NCI-H2081 (cell line): ENCODE measurements around the gene AMPD3.

Experiments used
- DNase-seq, 2 experiments: peaks; one replicate each; lab custom pipeline; 2025; lab: John Stamatoyannopoulos, UW

AMPD3 gene

DNA sequence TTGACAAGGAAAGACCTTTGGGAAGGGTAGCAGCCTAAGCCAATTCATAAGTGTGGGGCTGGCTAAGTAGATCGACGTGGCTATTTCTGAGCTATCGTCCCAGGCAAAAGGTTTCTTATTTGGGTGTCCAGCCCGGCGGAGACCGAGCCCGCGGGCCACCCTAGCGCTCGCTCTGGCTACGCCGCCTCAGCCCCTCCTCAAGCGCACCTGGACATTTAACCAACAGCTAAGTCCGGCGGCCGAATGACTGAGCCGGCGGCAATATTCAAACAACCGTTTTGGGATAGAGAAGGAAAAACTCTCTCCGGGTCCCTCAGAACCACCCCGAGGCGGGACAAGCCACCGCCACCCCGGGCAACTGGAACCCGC is 85.5 kb downstream of the AMPD3 start:
- peak in 1 of 2 experiments; percentile 42 for DNase-seq

DNA sequence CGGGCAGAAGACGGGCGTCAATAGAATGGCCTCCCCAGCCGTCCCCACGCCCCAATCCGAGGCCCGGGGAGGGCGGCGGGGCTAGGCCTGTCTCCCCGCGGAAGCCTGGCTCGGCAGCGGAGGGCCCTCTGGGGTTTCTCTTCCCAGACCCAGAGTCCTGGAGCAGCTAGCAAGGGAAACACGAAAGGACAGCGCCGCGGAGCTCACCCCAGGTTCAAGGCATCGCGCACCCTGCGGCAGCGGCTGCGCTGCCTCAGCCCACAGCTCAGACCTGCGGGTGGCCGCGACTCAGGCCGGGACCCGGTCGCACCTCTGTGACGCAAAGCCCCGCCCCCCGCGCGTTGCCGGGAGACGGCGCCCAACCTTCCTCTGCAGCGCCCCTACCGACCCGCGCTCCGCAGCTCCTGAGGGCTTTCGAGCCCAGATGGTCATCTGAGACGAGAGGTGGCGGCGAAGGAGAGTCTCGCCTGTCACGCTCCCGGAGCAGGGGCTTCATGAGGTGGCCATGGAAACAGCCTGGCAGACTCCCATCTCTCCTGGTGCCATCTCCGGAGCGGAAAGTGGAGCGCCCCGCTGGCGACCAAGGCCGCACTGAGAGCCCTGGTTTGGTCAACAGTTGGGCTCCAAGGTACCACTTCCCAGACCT is 86.0 kb downstream of the AMPD3 start, which contains the start of gene RNF141:
Gene RNF141 (minus strand): TSS at position 273 of the 646 bp plus-strand sequence. CDS start 7,029 bp downstream, outside the sequence.
- DNase-seq, result peak; percentile 95 to 96

DNA sequence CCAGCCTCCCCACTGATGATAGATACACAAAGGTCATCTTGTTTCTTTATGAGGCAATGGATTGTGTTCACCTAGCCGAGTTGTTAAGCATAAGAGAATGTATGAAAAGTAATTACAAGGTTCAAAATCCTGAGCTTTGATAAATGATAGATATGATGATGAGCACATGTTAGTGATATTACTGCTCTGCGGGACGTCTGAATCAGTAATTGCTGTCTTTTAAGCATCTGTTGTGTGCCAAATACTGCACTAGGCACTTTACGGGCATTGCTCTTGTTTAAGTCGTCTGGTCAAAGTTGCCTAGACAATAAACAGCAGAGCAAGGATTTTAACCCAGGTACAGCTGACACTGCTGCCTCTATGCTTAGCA is 86.5 kb downstream of the AMPD3 start:
- peak in 1 of 2 experiments; percentile 58 for DNase-seq

DNA sequence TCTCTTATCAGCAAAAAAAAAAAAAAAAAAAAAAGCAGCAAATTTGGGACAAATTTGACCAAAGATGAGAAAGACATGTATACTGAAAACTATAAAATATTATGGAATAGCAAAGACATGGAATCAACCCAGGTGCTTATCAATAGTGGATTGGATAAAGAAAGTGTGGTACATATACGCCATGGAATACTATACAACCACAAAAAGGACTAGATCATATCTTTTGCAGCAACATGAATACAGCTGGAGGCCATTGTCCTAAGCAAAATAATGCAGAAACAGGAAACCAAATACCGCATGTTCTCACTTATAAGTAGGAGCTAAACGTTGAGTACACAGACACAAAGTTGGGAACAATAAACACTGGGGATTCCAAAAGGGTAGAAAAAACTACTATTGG is 87.7 kb downstream of the AMPD3 start:
- DNase-seq, result no peak

DNA sequence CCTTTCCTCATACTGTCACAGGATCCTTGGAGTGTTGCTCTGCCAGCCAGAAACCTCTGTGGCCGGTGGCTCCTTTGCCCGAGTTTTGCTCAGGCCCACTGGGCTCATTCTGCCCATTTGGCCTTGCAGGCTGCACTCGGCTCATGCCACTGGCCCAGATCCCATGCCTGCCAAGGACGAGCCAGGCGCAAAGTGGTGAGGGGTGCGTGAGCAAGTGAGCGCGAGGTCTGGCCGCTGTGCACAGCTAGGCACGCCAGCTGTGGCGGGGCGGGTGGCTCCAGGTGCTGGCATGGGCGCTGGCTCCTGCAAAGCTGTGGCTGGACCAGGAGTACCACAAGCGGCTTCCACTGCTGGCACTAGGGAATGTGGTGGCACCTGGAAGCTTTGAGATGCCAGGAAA is 88.7 kb downstream of the AMPD3 start:
- no peak for DNase-seq

DNA sequence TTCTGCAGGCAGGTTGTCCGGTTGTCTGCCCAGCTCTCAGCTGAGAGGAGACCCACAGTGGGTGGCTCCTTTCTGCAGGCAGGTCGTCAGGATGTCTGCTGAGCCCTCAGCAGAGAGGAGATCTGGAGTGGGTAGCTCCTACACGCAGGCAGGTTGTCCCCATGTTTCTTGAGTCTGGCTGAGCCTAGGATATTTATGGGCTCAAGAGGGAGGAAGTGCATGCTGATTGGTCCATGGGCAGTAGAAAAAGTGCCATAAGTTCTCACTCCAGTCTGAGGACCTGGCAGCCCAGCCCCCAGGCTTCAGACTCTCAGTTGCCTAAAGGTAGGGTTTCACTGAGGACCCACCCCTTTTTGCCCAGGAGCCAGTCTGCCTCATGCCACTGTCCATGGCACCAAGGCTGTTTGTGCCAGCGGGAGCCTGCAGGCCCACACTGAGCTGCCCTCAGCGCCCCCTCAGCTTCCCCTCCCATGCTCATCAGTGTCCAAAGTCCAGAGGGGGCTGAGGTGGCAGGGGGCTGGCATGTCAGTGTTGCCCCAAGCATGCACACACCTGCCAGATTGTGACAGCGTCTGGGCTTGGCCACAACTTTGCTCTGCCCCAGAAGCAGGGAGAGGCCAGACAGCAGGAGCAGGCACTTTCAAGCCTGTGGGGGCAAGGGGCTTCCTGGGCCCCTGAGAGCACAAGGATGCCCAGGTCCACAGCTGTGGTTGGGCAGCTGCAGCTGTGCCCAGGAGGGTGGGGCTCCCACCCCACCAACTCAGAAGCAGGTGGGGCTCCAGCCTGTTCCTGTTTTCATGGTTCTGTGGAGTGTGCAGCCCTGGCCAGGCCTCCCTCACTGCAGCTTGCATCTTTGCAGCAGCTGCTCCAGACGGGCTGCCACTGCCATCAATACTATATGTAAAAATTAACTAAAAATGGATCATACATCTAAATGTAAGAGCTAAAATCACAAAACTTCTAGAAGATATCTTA is 89.7 kb downstream of the AMPD3 start:
- no peak for DNase-seq

DNA sequence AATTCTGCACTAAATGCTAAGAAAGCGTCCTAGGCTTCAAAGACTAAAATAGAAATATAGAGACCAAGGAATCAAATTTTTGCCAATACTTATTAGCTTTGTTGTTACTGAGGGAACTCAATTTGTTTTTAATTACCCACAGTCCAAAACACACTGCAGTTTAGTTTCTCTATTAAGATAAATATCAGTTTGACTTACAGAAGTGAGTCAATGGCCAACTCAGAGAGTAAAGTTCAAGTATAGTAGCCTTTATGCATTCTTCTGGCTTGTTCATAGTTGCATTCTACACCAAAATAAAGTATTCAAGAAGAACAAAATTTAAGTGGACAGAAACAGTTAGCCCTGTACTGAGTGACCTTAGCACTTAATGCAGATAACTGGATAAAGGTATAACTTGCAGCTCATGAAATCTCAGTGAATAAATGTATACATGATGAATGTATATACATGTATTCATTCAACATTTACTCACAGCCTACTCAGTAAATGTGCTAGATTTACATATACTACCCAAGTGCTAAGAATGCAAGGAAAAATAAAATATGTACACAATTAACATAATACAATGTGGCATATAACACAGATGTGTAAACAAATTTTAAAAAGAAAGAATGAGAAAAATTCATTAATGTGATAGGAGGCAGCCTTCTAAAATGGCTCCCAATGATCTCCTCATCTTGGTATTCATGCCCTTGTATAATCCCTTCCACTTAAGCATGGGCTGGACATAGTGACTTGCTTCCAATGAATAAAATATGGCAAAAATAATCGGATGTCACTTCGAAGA is 95.6 kb downstream of the AMPD3 start:
- DNase-seq, result no peak

DNA sequence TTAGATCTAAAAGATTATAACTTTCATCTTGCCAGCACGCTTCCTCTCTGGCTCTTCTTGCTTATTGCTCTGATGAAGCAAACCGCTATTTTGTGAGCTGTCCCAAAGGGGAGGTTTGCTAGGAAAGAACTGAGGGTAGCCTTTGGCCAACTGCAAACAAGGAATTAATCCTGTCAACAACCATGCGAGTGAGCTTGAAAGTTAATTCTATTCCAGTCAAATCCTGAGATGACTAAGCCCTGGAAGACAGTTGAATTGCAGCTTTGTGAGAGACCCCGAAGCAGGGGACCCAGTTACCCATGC is 96.2 kb downstream of the AMPD3 start:
- no peak for DNase-seq

DNA sequence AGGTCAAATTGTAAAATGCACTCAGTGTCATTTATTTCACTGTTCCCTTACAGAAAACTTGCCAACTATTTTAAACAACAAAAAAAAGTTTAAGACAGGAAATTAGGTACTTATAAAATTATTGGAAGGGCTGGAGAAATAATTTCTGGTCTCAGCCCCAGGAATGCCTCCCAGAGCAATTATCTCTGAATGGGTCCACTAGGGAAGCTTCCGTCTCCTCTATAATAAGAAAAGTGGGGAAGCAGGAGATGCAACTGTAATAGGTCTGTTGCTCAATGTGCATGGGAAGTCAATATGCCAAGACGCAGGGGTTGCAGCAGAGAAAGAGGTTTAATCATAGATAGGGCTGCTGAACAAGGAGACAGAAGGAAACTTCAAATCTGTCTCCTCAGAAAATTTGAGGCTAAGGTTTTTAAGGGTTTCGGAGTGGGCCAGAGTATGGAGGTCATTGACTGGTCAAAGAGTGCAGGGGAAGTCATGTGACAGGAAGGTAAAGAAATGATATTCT is 96.8 kb downstream of the AMPD3 start:
- DNase-seq, result no peak

DNA sequence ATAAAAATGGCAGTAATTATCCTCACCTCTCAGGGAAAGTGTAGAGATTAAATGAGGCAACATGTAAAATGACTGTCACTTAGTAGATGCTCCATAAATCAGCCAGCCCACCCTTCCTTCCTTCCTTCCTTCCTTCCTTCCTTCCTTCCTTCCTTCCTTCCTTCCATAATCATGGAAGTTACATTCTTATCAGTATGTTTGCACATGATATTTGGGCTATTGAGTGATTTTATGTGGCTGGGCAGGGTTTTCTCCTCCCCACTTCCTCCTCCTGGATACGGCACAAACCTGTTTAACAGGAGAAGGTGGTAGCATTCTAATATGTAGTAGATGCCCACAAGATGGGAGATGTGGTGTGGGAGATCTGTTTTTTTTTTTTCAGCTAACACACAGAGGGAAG is 101.5 kb downstream of the AMPD3 start:
- no peak for DNase-seq
